ENCODE measurements around the gene LITAFD. TPM values are rescaled to one million over a fixed set of nuclear protein-coding genes. Genes with fewer than 3 reads are reported as not detected.

LITAFD gene
- total RNA-seq, 1 experiment from 2014 or later, result not detected

GRCh38 chr16:8858994-8859912, 22.9 kb upstream of the LITAFD start:
- H3K4me3 Mint-ChIP-seq (ENCODE audit: unreplicated experiment), result no peak overlapping the region
- TF ChIP-seq CTCF (IDR thresholded peaks at IDR 0.05; ENCODE audit: unreplicated experiment), result no peak
- ChIA-PET CTCF (interaction anchor here (0.6 to 1.8 kb wide), 2 partner anchors 21 to 23 kb away, joined by 3 to 12 read pairs; partner anchors contain the start of gene LITAFD), POLR2A (interaction anchor here (0.7 to 1.1 kb wide), 4 partner anchors 9 to 13 kb away, joined by 3 to 4 read pairs (median 3); partner anchors contain the start of gene CARHSP1)
- intact Hi-C loops (cut with micrococcal nuclease), result no loop called here
- no TSS peak for BruUV-seq (replicated peaks)
- DNase-seq (ENCODE audit: unreplicated experiment), result no peak
- H3K27ac Mint-ChIP-seq (ENCODE audit: low read depth, unreplicated experiment), result no peak overlapping the region
- no peaks in the 10 kb centered on the region for H3K9me3 Mint-ChIP-seq (ENCODE audit: unreplicated experiment)
- no peaks in the 10 kb centered on the region for H3K27me3 Mint-ChIP-seq (ENCODE audit: insufficient read depth, unreplicated experiment)
- H3K36me3 Mint-ChIP-seq (ENCODE audit: insufficient read depth, unreplicated experiment), result peaks cover 43% of the 10 kb centered on the region
- peaks cover 8% of the 10 kb centered on the region for H3K4me1 Mint-ChIP-seq (ENCODE audit: insufficient read depth, unreplicated experiment)

DNA sequence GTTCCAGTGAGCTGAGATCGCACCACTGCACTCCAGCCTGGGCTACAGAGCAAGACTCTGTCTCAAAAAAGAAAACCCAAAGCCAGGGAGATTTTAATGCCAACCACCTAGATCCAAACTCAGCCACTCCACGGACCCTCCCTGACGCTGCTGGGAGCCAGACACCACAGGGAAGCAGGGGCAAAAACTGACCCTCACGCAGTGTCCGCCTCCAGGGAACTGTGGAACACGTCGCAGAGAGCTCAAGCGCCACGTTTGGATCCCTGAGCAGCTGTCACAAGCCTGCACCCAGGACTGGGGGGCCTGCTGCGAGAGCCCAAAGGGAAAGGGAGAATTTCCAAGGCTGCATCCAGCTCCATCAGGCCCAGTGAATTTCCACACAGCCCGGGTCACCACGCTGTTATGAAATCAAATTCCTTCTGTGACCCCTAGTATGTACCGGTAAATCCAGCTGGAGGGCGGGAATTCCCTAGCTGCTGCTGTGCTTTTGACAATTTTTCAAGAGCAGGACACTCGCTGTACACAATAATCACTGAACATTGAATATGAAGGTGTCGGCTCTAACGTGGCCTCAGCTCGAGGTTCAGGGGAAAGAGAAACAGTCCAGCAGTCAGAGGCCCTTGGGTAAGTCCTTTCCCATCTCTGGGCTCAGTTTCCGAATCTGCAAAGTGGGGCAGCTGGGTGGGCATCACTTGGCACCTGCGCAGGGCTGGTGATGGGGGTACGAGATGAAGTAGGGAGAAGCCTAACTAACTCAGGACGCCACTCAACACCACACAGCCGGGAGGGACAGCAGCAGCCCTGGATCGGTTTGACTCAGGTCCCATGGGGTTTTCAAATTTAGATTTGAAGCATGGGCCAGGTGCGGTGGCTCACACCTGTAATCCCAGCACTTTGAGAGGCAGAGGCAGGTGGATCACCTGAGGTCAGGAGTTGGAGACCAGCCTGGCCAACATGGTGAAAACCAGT, 22.0 kb upstream of the LITAFD start:
- Mint-ChIP-seq H3K27ac (ENCODE audit: low read depth, unreplicated experiment) (no peak overlapping the region), H3K36me3 (ENCODE audit: insufficient read depth, unreplicated experiment) (peaks cover 36% of the 10 kb centered on the region), H3K4me3 (ENCODE audit: unreplicated experiment) (no peak overlapping the region), H3K9me3 (ENCODE audit: unreplicated experiment) (no peaks in the 10 kb centered on the region), H3K27me3 (ENCODE audit: insufficient read depth, unreplicated experiment) (no peaks in the 10 kb centered on the region), H3K4me1 (ENCODE audit: insufficient read depth, unreplicated experiment) (peaks cover 12% of the 10 kb centered on the region)
- peak; percentile 66 for DNase-seq (ENCODE audit: unreplicated experiment)
- BruUV-seq (replicated peaks), result no TSS peak
- TF ChIP-seq CTCF (IDR thresholded peaks at IDR 0.05; ENCODE audit: unreplicated experiment), result no peak
- intact Hi-C loops (cut with micrococcal nuclease), result no loop called here
- ChIA-PET CTCF (interaction anchor here (0.9 to 1.8 kb wide), 2 partner anchors 20 to 23 kb away, joined by 3 to 12 read pairs; no protein-coding TSS in a partner anchor), POLR2A (interaction anchor here (0.7 to 1.1 kb wide), 2 partner anchors 8 to 11 kb away, joined by 3 to 4 read pairs; partner anchors contain the start of gene CARHSP1)

- ChIA-PET CTCF (interaction anchor here (0.6 to 1.3 kb wide), 7 partner anchors 12 to 1808 kb away, joined by 3 to 5 read pairs (median 3); no protein-coding TSS in a partner anchor), POLR2A (no interaction called here)
- peaks cover 32% of the 10 kb centered on the region for H3K36me3 Mint-ChIP-seq (ENCODE audit: insufficient read depth, unreplicated experiment)
- DNase-seq (ENCODE audit: unreplicated experiment), result no peak
- no TSS peak for BruUV-seq (replicated peaks)
- H3K27me3 Mint-ChIP-seq (ENCODE audit: insufficient read depth, unreplicated experiment), result no peaks in the 10 kb centered on the region
- intact Hi-C loops (cut with micrococcal nuclease), result no loop called here
- peak overlapping the region; percentile 59 for H3K27ac Mint-ChIP-seq (ENCODE audit: low read depth, unreplicated experiment)
- H3K9me3 Mint-ChIP-seq (ENCODE audit: unreplicated experiment), result no peaks in the 10 kb centered on the region
- TF ChIP-seq CTCF (IDR thresholded peaks at IDR 0.05; ENCODE audit: unreplicated experiment), result no peak
- H3K4me1 Mint-ChIP-seq (ENCODE audit: insufficient read depth, unreplicated experiment), result peaks cover 16% of the 10 kb centered on the region
- no peak overlapping the region for H3K4me3 Mint-ChIP-seq (ENCODE audit: unreplicated experiment)
Measured at GRCh38 chr16:8861563-8862308, 20.4 kb upstream of the LITAFD start.
